Calu3 (cell line): ENCODE data around the gene B3GNT4. TPM values are rescaled to one million over a fixed set of nuclear protein-coding genes. Genes with fewer than 3 reads are reported as not detected.
"Not testable (repeated sequence)": the region's sequence is repeated elsewhere in the genome, so short reads cannot be mapped to it uniquely, and the experiment has no call there.

Experiments
- BruUV-seq: library from RNA; stranded (reverse); fragments of 400-500 nt; replicated peaks from 2 replicates; lab custom pipeline; 2021; lab: Mats Ljungman, UMichigan
- CTCF ChIA-PET: fragments of 300-600 bp; sonication (Branson Sonifier 250); formaldehyde crosslinking; loops from one replicate; lab custom pipeline; 2022; ENCODE audit warnings: antibody characterized with exemption; lab: Charles Lee
- DNase-seq: peaks from one replicate; pipeline ENCODE4 v3.0.0; 2022
- H3K27ac Mint-ChIP-seq: one replicate; pipeline ENCODE4 v1.8.0; 2022; ENCODE audit warnings: mixed read lengths; ENCODE audit not compliant: unreplicated experiment
- H3K27me3 Mint-ChIP-seq: one replicate; pipeline ENCODE4 v1.8.0; 2022; ENCODE audit warnings: mixed read lengths; ENCODE audit not compliant: unreplicated experiment
- H3K36me3 Mint-ChIP-seq: one replicate; pipeline ENCODE4 v1.8.0; 2022; ENCODE audit warnings: mild to moderate bottlenecking, moderate library complexity, mixed read lengths; ENCODE audit not compliant: insufficient read depth, unreplicated experiment
- H3K4me1 Mint-ChIP-seq: one replicate; pipeline ENCODE4 v1.8.0; 2022; ENCODE audit warnings: mild to moderate bottlenecking, low read depth, mixed read lengths; ENCODE audit not compliant: unreplicated experiment
- H3K4me3 Mint-ChIP-seq: one replicate; pipeline ENCODE4 v1.8.0; 2022; ENCODE audit warnings: mild to moderate bottlenecking, low read depth, moderate library complexity, mixed read lengths; ENCODE audit not compliant: unreplicated experiment
- H3K9me3 Mint-ChIP-seq: one replicate; pipeline ENCODE4 v1.8.0; 2022; ENCODE audit warnings: low read depth, mixed read lengths; ENCODE audit not compliant: unreplicated experiment
- intact Hi-C: fragments of 100-400 bp; cut with micrococcal nuclease; formaldehyde crosslinking; loops from one replicate; pipeline ENCODE4 v1.10.0; 2022; ENCODE audit not compliant: unreplicated experiment
- total RNA-seq: library from RNA; stranded (reverse); gene quantifications from 2 replicates; pipeline ENCODE4 v1.2.3, GENCODE V29; 2022
- TF ChIP-seq, protein P1 (sequence below): fragments of 200-600 bp; IDR thresholded peaks from one replicate; pipeline ENCODE4 v1.8.0; 2022; ENCODE audit warnings: antibody characterized with exemption; ENCODE audit not compliant: unreplicated experiment

B3GNT4 gene
- total RNA-seq, 1 experiment from 2014 or later = 0.47 TPM

DNA sequence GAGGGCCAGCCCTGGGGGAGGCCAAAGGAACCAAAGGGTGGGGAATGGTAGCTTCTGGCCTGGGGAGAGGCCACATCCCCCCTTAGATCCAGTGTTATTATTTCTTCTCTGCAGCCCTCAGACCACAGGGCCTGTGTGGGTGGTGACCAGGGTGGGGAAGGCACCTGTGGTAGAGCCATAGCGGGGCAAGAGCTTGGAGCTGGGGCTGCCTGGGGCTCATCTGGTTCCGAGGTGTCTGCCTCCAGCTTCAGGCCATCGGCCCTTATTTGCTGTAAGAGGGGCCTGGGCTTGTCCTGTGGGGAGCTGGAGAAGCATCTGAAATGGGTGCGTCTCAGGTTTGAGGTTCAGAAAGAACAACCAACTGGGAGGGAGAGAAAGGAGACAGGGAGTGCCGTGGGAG is 2.1 kb upstream of the B3GNT4 start:
- no peaks in the 10 kb centered on the region for H3K9me3 Mint-ChIP-seq
- DNase-seq = no peak
- H3K36me3 Mint-ChIP-seq = peaks cover 36% of the 10 kb centered on the region
- BruUV-seq = no TSS peak
- intact Hi-C loops = no loop called here
- peaks cover 77% of the 10 kb centered on the region for H3K27me3 Mint-ChIP-seq
- H3K4me3 Mint-ChIP-seq = no peak overlapping the region
- H3K4me1 Mint-ChIP-seq = peaks cover 8% of the 10 kb centered on the region
- TF ChIP-seq, protein P1, sequence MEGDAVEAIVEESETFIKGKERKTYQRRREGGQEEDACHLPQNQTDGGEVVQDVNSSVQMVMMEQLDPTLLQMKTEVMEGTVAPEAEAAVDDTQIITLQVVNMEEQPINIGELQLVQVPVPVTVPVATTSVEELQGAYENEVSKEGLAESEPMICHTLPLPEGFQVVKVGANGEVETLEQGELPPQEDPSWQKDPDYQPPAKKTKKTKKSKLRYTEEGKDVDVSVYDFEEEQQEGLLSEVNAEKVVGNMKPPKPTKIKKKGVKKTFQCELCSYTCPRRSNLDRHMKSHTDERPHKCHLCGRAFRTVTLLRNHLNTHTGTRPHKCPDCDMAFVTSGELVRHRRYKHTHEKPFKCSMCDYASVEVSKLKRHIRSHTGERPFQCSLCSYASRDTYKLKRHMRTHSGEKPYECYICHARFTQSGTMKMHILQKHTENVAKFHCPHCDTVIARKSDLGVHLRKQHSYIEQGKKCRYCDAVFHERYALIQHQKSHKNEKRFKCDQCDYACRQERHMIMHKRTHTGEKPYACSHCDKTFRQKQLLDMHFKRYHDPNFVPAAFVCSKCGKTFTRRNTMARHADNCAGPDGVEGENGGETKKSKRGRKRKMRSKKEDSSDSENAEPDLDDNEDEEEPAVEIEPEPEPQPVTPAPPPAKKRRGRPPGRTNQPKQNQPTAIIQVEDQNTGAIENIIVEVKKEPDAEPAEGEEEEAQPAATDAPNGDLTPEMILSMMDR = no peak
- H3K27ac Mint-ChIP-seq = no peak overlapping the region
- CTCF ChIA-PET = no interaction called here

DNA sequence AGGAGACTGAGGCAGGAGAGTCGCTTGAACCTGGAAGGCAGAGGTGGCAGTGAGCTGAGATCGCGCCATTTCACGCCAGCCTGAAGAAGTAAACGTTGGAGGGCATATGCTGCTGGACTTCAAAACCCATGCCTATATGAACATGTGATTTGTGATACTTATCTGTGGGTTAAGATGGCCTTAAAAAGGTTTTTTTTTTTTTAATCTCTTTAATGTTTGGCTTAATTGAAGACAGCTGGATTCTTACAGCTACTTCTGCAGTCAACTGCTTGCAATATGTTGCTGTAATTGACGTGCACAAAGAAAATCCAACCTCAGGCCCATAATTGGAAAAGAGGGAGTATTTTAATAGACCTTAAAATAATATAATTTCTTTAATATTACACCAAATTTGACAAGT is 1.5 kb upstream of the B3GNT4 start:
- no peak for DNase-seq
- Mint-ChIP-seq H3K4me1 (peaks cover 8% of the 10 kb centered on the region), H3K9me3 (no peaks in the 10 kb centered on the region), H3K4me3 (no peak overlapping the region), H3K36me3 (peaks cover 42% of the 10 kb centered on the region), H3K27ac (no peak overlapping the region), H3K27me3 (peaks cover 77% of the 10 kb centered on the region)
- CTCF ChIA-PET = no interaction called here
- TF ChIP-seq, protein P1 = no peak
- intact Hi-C loops = no loop called here
- no TSS peak for BruUV-seq

DNA sequence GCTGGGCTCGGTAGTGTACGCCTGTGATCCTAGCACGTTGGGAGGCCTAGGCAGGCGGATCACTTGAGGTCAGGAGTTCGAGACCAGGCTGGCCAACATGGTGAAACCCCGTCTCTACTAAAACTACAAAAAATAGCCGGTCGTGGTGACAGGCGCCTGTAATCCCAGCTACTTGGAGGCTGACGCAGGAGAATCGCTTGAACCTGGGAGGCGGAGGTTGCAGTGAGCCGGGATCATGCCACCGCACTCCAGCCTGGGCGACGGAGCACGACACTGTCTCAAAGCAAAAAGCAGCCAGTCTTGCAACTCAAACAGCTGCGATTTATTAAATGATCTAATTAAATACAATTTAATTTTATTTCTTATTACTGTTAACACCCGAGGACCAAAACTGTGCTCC is 698 bp upstream of the B3GNT4 start:
- H3K4me3 Mint-ChIP-seq = peak overlapping the region; percentile 70
- H3K9me3 Mint-ChIP-seq, intact Hi-C loops, DNase-seq, BruUV-seq, H3K27ac Mint-ChIP-seq, H3K4me1 Mint-ChIP-seq: not testable (repeated sequence)
- CTCF ChIA-PET = interaction anchor here (0.6 kb wide), 1 partner anchor 198 kb away, joined by 3 read pairs; no protein-coding TSS in a partner anchor
- peaks cover 48% of the 10 kb centered on the region for H3K36me3 Mint-ChIP-seq
- peaks cover 69% of the 10 kb centered on the region for H3K27me3 Mint-ChIP-seq

DNA sequence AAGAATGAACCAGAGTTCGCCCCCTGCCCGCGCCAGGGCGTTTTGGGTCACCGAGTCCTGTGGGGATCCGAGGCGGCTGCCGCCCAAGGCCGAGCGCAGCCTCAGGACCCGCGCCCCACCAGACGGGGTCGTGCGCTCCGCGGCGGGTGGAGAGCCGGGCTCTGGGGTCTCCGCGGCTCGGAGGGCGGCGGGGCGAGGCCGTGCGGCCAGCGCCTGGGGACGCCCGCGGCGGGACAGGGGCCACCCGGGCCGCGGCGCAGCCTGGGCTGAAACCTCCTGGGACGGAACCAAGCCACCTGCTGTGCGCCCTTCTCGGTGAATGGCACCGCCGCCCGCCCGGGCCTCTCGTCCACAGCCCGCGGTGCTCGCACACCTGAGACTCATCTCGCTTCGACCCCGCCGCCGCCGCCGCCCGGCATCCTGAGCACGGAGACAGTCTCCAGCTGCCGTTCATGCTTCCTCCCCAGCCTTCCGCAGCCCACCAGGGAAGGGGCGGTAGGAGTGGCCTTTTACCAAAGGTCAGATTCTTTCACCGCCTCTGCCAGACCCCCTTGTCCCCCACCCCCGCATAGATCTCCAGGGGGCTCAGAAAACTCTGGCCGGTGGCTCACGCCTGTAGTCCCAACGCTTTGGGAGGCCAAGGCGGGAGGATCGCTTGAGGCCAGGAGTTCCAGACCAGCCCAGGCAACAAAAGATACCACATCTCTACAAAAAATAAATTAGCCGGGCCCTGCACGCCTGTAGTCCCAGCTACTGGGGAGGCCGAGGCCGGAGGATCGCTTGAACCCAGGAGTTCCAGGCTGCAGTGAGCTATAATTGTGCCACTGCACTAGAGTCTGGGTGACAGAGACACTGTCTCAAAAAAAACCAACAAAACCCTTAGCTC is 901 bp downstream of the B3GNT4 start:
- BruUV-seq = no TSS peak
- CTCF ChIA-PET = interaction anchor here (0.6 kb wide), 1 partner anchor 296 kb away, joined by 4 read pairs; the partner anchor contains the start of gene ZCCHC8
- intact Hi-C loops = no loop called here
- peak overlapping the region; percentile 1 for H3K27ac Mint-ChIP-seq
- H3K36me3 Mint-ChIP-seq = peaks cover 58% of the 10 kb centered on the region
- H3K4me3 Mint-ChIP-seq = peak overlapping the region; percentile 70
- H3K9me3 Mint-ChIP-seq = no peaks in the 10 kb centered on the region
- peaks cover 54% of the 10 kb centered on the region for H3K27me3 Mint-ChIP-seq
- no peaks in the 10 kb centered on the region for H3K4me1 Mint-ChIP-seq
- TF ChIP-seq, protein P1 = no peak
- no peak for DNase-seq
